PC-3 (cell line): ENCODE results near the gene FBXO45.

Experiments
- CTCF ChIP-seq: fragments of 300-600 bp; sonication (generic); conservative IDR thresholded peaks from 2 replicates; pipeline ENCODE4 v1.5.1; 2017; ENCODE audit warnings: antibody characterized with exemption, low read depth, mild to moderate bottlenecking, low read length
- EZH2 ChIP-seq: fragments of 300-600 bp; sonication (generic); IDR thresholded peaks from one replicate; pipeline ENCODE4 v1.6.1; 2017; ENCODE audit warnings: antibody characterized with exemption, mild to moderate bottlenecking, low read length; ENCODE audit not compliant: unreplicated experiment
- EZH2phosphoT487 ChIP-seq: fragments of 300-600 bp; sonication (generic); IDR thresholded peaks from 2 replicates; pipeline ENCODE4 v1.6.1; 2018; ENCODE audit warnings: mild to moderate bottlenecking, antibody characterized with exemption, low read length, borderline replicate concordance

- TF ChIP-seq CTCF = no peak
- no peak for TF ChIP-seq EZH2phosphoT487
- no peak for TF ChIP-seq EZH2
Observed at GRCh38 chr3:196590279-196590678, 21.8 kb downstream of the FBXO45 start.
